Measurements from ENCODE around the gene P2RX6. TPM values are rescaled to one million over a fixed set of nuclear protein-coding genes. Genes with fewer than 3 reads are reported as not detected.

The P2RX6 gene
- polyA plus RNA-seq, 1 donor (not counting 4 experiments of a cell fraction or from before 2014, with no cell fraction given): 0.87 TPM

DNA sequence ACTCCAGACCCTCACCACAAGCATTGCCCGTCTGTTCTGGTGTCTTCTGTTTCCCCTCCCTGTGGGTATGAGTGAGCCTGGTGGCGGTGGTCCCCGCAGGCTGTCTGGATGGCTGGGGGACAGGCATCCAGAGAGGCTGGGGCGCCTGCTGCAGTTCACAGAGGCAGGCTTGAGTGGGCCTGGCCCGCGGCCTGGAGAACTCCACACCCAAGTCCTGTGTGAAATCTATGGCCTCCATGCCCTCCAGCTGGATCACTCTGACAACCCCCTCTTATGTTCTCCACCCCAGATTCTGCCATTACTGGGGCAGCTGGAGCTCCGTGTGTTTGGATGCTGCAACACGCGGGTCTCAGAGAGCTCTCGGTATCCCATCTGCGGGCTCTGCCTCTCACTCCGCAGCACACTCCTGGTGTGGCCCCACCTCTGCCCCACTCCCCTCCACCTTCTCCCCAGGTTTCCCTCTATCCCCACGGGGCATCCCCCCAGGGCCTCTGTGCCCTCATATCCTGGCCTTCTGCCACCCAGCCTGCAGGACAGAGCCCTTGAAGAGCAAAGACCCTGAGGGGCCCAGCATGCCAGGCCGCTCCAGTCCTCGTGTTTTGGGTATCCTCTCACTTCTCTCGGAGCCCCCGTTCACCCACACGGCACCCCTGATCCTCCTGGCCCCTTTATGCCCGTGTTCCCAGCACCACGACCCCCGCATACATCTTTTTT, 62.1 kb downstream of the P2RX6 start:
- H2AFZ ChIP-seq (ENCODE audit: control insufficient read depth, low read length): no peak overlapping the region
- H3K79me2 ChIP-seq (ENCODE audit: control insufficient read depth, insufficient read depth, low read length): no peaks in the 10 kb centered on the region
- no peaks in the 10 kb centered on the region for H4K20me1 ChIP-seq (ENCODE audit: control insufficient read depth, extremely low read depth, insufficient read depth, low read length)
- H3K4me2 ChIP-seq (ENCODE audit: control insufficient read depth, extremely low read depth, insufficient read depth, low read depth, low read length): no peak overlapping the region
- TF ChIP-seq, protein P1, sequence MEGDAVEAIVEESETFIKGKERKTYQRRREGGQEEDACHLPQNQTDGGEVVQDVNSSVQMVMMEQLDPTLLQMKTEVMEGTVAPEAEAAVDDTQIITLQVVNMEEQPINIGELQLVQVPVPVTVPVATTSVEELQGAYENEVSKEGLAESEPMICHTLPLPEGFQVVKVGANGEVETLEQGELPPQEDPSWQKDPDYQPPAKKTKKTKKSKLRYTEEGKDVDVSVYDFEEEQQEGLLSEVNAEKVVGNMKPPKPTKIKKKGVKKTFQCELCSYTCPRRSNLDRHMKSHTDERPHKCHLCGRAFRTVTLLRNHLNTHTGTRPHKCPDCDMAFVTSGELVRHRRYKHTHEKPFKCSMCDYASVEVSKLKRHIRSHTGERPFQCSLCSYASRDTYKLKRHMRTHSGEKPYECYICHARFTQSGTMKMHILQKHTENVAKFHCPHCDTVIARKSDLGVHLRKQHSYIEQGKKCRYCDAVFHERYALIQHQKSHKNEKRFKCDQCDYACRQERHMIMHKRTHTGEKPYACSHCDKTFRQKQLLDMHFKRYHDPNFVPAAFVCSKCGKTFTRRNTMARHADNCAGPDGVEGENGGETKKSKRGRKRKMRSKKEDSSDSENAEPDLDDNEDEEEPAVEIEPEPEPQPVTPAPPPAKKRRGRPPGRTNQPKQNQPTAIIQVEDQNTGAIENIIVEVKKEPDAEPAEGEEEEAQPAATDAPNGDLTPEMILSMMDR (optimal IDR thresholded peaks at IDR 0.05 in 1 of 3, IDR thresholded peaks at IDR 0.05 in 1 of 3, conservative IDR thresholded peaks at IDR 0.05 in 1 of 3; ENCODE audit: extremely low read depth in 1 of 3, insufficient read depth in 2 of 3, low read length in 3 of 3): no peak
- TF ChIP-seq EZH2 (IDR thresholded peaks at IDR 0.05; ENCODE audit: low read length): no peak
- no peaks in the 10 kb centered on the region for H3K27me3 ChIP-seq (ENCODE audit: control insufficient read depth, extremely low read depth, insufficient read depth, low read length)
- H3K4me3 ChIP-seq (ENCODE audit: control insufficient read depth in 2 of 3, extremely low read depth in 1 of 3, insufficient read depth in 2 of 3, low read depth in 1 of 3, low read length in 3 of 3): no peak overlapping the region
- H3K9me1 ChIP-seq (ENCODE audit: control insufficient read depth, extremely low read depth, insufficient read depth, low read length): no peaks in the 10 kb centered on the region
- H3K9me3 ChIP-seq (ENCODE audit: control insufficient read depth, low read depth, low read length): no peaks in the 10 kb centered on the region
- FAIRE-seq (no peak), DNase-seq (ENCODE audit: low read depth, low spot score) (no peak)
- H3K36me3 ChIP-seq (ENCODE audit: control insufficient read depth in 2 of 2, extremely low read depth in 1 of 2, insufficient read depth in 2 of 2, low read length in 2 of 2): no peaks in the 10 kb centered on the region
- peaks cover 21% of the 10 kb centered on the region for H3K4me1 ChIP-seq (ENCODE audit: control insufficient read depth, extremely low read depth, insufficient read depth, low read length)
- H3K9ac ChIP-seq (ENCODE audit: control insufficient read depth, extremely low read depth, insufficient read depth, low read length): no peak overlapping the region
- dilution Hi-C loops (cut with MboI; ENCODE audit: extremely low pct_ligation_motif_present, low sequenced_read_pairs): no loop called here
- no peak overlapping the region for H3K27ac ChIP-seq (ENCODE audit: control insufficient read depth, insufficient read depth, low read length)

Small RNA genes within 50 kb of the gene (small RNA-seq; reads per million reads assigned to genes)
- 0 reads per million in 3 experiments for gene MIR649 (ENCODE audit: insufficient read length in 3 of 3, low read depth in 3 of 3, low replicate concordance in 1 of 3)

Other genes starting within 250 kb of the P2RX6 start
- not detected in 3 replicates for gene SERPIND1, start 241.1 kb upstream of the P2RX6 start, polyA plus RNA-seq
- 12.2 to 15.9 TPM (median 13.6 TPM) in 3 replicates for gene PI4KA, start 156.4 kb upstream of the P2RX6 start, polyA plus RNA-seq
- gene SNAP29, start 156.2 kb upstream of the P2RX6 start, polyA plus RNA-seq: 30.2 to 36.5 TPM (median 31.6 TPM) in 3 replicates
- gene CRKL, start 97.8 kb upstream of the P2RX6 start, polyA plus RNA-seq: 25.0 to 33.4 TPM (median 32.1 TPM) in 3 replicates
- 0.56 to 1.1 TPM (median 0.59 TPM) in 3 replicates for gene AIFM3, start 47.9 kb upstream of the P2RX6 start, polyA plus RNA-seq
- 36.3 to 41.6 TPM (median 37.0 TPM) in 3 replicates for gene LZTR1, start 32.9 kb upstream of the P2RX6 start, polyA plus RNA-seq
- gene THAP7, start 13.0 kb upstream of the P2RX6 start, polyA plus RNA-seq: 10.4 to 14.8 TPM (median 14.2 TPM) in 3 replicates
- gene SLC7A4, start 17.4 kb downstream of the P2RX6 start, polyA plus RNA-seq: 0.05 to 0.18 TPM (median 0.10 TPM) in 3 replicates
- 0.03 TPM in 1 of 3 replicates, not detected in the others for gene LRRC74B, start 30.8 kb downstream of the P2RX6 start, polyA plus RNA-seq